Lower leg skin (tissue), 4 donors: Measurements from ENCODE around the gene ANKH. TPM values are rescaled to one million over a fixed set of nuclear protein-coding genes. Genes with fewer than 3 reads are reported as not detected.

ENCODE experiments used
- DNase-seq, 2 donors: peaks; one replicate each; pipeline ENCODE4 v3.0.0-alpha.2; 2019; ENCODE audit warnings: low spot score in 2 of 2
- H3K4me3 ChIP-seq: fragments of 200-600 bp; sonication (generic); 2 replicates; pipeline ENCODE4 v1.5.1; 2017; ENCODE audit warnings: mild to moderate bottlenecking, low read depth; ENCODE audit not compliant: poor library complexity, severe bottlenecking
- POLR2A ChIP-seq, 2 donors: fragments of 450-650 bp; IDR thresholded peaks; one replicate each; pipeline ENCODE4 v1.6.1; 2016 to 2017; ENCODE audit warnings: antibody characterized with exemption in 2 of 2, mild to moderate bottlenecking in 1 of 2, moderate library complexity in 1 of 2
- WGBS, 2 donors: methylation state at CpG; one replicate each; pipeline ENCODE4 v1.1.5; 2018; 5-methylcytosine and 5-hydroxymethylcytosine counted together
- intact Hi-C: fragments of 100-400 bp; cut with DNase I; formaldehyde crosslinking; loops from one replicate; pipeline ENCODE4 v1.15.0; 2023; ENCODE audit warnings: low total_unique reads
- total RNA-seq, 4 donors: library from RNA; depleted of rRNA; stranded (reverse); fragments of >200 nt; gene quantifications; one replicate each; pipeline ENCODE4 v1.1.0, GENCODE V29; 2016
- TF ChIP-seq, protein P1 (sequence below), 3 donors: fragments of 450-650 bp; IDR thresholded peaks; one replicate each; pipeline ENCODE4 v1.5.1; 2016; ENCODE audit warnings: antibody characterized with exemption in 3 of 3, mild to moderate bottlenecking in 3 of 3, moderate library complexity in 2 of 3

Gene ANKH
- total RNA-seq, 4 donors from 2014 or later = 44.0 to 84.8 (median 67.9) TPM

DNA sequence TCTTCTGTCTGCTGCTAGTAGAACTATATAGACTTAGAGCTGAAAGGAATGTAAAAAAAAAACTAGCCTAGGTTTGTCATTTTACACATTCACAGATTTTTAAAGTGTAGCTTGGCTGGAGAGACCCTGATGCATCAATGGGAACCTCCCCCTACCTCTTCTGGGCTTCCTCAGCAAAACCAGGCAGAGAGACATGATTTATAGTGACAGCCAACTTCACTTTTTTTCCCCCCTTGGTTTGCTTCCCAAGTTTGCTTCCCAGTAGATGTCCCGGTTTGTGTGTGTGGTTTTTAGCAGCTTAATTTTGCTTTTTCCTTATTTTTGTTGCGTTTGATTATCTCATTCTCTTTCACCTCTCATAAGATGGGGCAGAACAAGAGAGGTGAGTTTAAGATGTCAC lies 205.2 kb downstream of the ANKH start:
- TF ChIP-seq, protein P1, sequence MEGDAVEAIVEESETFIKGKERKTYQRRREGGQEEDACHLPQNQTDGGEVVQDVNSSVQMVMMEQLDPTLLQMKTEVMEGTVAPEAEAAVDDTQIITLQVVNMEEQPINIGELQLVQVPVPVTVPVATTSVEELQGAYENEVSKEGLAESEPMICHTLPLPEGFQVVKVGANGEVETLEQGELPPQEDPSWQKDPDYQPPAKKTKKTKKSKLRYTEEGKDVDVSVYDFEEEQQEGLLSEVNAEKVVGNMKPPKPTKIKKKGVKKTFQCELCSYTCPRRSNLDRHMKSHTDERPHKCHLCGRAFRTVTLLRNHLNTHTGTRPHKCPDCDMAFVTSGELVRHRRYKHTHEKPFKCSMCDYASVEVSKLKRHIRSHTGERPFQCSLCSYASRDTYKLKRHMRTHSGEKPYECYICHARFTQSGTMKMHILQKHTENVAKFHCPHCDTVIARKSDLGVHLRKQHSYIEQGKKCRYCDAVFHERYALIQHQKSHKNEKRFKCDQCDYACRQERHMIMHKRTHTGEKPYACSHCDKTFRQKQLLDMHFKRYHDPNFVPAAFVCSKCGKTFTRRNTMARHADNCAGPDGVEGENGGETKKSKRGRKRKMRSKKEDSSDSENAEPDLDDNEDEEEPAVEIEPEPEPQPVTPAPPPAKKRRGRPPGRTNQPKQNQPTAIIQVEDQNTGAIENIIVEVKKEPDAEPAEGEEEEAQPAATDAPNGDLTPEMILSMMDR (IDR thresholded peaks at IDR 0.05) = no peak
- TF ChIP-seq POLR2A (IDR thresholded peaks at IDR 0.05) = no peak

DNA sequence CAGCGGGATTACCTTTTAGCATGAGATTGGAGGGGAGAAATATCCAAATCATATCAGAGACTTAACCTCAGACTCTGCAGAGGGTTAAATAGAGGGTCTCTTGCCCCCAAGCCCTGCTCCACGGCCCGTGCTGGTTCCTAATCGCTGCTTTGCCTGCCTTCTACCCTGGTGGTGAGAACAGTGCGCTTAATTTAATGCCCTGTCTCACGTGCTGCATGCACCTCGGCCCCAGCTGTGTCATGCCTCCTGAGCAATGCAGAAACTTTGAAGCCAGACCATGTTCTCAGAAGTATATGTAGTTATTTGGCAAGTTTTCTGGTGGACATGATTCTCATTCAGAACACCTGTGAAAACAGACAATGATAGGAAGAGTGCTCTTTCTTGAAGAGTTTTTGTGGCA lies 205.6 kb downstream of the ANKH start:
- intact Hi-C loops = no loop called here
- no peak for DNase-seq
- TF ChIP-seq, protein P1 (IDR thresholded peaks at IDR 0.05) = no peak
- no peak for TF ChIP-seq POLR2A (IDR thresholded peaks at IDR 0.05)
- 9 to 14% methylated on average over 7 of the region's 7 CpGs for WGBS, 2 donors
- peak overlapping the region; percentile 73 for H3K4me3 ChIP-seq

More for the DNA sequence above, 205.2 kb downstream of the ANKH start:
- no peak overlapping the region for H3K4me3 ChIP-seq
- 37 to 49% methylated on average over 2 of the region's 2 CpGs for WGBS, 2 donors
- intact Hi-C loops = no loop called here
- no peak for DNase-seq

DNA sequence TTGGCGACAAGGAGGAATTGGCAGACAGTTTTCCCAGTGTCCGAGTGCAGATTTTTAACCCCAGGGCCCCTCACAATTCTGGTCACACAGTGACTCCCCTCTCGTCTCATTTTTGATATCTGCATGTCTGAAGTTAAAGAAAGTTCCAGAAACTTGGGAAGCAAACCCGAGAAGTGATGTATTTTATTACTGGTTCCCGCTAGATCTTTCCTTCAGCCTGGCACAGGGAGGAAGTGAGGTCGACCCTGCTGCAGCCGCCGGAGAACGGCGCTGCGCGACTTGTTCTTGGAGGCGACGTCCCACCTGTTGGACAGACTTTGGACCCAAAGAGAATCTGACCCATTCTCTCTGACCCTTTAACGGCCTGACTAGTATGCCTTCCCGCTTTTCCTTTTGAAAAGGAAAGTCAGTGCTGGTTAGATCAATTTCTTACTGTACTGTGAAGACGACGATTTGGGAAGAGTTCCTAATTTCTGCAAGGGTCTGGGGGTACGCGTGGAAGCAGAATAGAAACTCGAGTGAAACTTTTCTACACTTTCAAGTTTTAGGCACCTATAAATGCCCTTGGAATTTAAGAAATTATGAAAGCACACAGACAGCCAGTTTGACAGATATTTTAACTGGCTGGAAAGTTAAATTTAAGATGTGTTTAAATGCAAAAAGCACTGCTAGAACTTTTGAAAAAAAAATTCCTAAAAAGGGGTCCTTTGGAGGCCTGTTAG lies 206.3 kb downstream of the ANKH start:
- intact Hi-C loops = no loop called here
- 1 to 2% methylated on average over 19 to 21 of the region's 21 CpGs for WGBS, 2 donors
- peak overlapping the region; percentile 73 for H3K4me3 ChIP-seq
- no peak for DNase-seq
- no peak for TF ChIP-seq POLR2A (IDR thresholded peaks at IDR 0.05)

DNA sequence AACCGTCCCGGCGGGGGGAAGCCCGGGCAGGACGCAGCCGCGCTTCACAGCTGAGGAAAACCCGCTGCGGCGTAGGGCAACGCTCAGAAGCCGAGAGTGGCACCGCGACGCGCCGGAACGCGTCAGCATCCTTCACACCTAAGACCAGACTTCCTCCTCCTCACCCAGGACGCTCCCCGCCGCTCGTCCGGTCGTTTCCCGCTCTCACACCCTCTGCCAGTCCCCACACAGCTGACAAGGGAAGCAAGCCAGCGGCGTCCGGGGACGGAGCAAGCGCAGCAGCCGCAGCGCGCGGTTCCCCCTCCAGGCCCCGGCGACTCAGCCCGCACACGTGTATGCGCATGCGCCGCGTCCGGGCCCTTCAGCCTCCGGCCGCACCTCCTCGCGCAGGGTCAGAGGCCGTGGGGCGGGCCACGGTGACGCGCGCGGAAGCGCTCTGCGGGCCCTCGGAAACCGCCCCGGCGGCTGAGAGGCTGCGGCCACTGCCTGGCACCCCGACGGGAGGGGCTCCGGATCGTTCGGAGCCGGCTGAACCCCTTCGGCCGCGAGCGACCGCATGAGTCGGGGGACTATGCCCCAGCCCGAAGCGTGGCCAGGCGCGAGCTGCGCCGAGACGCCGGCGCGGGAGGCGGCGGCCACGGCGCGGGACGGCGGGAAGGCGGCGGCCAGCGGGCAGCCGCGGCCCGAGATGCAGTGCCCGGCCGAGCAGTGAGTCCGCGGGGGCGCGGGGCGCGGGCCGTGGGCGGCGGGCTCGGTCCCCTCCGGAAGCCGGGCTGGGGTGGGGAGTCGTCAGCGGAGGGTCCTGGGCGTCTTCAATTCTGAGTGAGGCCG lies 207.1 kb downstream of the ANKH start, which contains the start of gene OTULIN:
Gene OTULIN, plus strand, starts transcription at position 449 of the 831 bp plus-strand sequence. Its CDS starts 108 bp downstream, at position 557.
- WGBS, 2 donors = 0% methylated on average over 43 to 59 of the region's 115 CpGs
- peak within 1 kb of the TSS; percentile 73 for H3K4me3 ChIP-seq
- peak; percentile 79 to 98 for DNase-seq
- TF ChIP-seq, protein P1 (IDR thresholded peaks at IDR 0.05) = no peak
- TF ChIP-seq POLR2A (IDR thresholded peaks at IDR 0.05) = peak in 1 of 2 donors; percentile 34
- intact Hi-C loops = no loop called here

DNA sequence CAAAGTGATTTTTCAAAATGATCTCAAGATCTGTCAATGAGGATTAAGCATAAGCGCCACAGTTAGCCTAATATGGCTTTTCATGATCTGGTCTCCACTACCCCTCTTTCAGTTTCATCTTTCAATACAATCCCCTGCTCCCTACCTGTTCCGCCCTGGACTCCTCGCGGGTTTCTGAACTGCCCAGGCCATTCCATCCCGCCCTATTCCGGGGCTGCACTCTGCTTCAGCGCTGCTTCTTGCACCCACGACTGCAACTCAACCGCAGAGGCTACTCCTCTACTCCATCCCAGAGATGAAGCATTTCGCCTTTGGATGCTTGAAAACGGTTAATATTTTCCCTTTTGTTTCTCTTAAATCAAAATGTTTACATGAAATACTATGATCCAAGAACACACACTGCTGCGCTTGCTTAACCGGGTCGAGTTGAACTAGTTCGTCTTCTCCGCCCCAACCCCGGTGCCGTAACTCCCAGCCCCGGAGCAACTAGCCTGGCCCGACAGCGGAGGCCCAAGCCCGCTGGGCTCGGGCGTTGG lies 207.8 kb downstream of the ANKH start:
- WGBS, 2 donors = 1 to 2% methylated on average over 24 of the region's 24 CpGs
- peak overlapping the region; percentile 73 for H3K4me3 ChIP-seq
- TF ChIP-seq, protein P1 (IDR thresholded peaks at IDR 0.05) = no peak
- no peak for TF ChIP-seq POLR2A (IDR thresholded peaks at IDR 0.05)
- intact Hi-C loops = no loop called here
- DNase-seq = no peak

DNA sequence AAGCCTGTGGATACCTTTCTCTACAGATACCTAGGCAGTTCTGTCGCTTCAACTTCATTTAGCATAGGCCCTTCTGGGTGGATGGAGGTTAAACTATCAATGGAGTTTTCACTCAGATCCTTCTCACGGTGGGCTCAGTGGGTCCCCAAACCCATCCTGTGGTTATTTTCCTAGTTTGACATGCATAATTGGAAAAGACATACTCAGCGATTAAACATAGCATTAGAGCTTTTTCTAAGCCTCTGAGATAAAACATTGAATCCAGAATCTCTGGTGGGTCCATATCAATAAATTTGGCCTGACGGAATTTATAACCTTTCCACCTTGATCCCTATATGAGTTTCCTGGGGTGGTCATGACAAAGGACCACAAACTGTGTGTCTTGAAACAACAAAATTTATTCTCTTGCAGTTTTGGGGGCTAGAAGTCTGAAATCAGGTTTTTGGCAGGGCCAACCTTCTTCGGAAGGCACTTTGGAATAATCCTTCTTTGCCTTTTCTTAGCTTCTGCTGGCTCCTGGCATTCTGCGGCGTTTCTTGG lies 208.8 kb downstream of the ANKH start:
- intact Hi-C loops = no loop called here
- TF ChIP-seq, protein P1 (IDR thresholded peaks at IDR 0.05) = no peak
- TF ChIP-seq POLR2A (IDR thresholded peaks at IDR 0.05) = no peak
- WGBS, 2 donors = 79% methylated on average over 7 of the region's 7 CpGs
- H3K4me3 ChIP-seq = no peak overlapping the region
- DNase-seq = no peak
